Superior temporal gyrus (tissue), 1 donor: ENCODE measurements around the gene FAXC.
A peak's percentile ranks its signal among the peaks of the same experiment; 100 is the strongest.

Experiments
- DNase-seq: peaks from one replicate; pipeline ENCODE4 v3.0.0-alpha.2; 2016; ENCODE audit errors: extremely low spot score

Gene FAXC

GRCh38 chr6:99349171-99350141 lies at the start of gene FAXC:
TSS of gene FAXC (minus strand) at chr6:99349674. CDS start at chr6:99349372, 302 bp downstream.
- peak; percentile 30 for DNase-seq

- DNase-seq = no peak
Measured at GRCh38 chr6:99397287-99397686, 47.8 kb upstream of the FAXC start.

GRCh38 chr6:99393698-99394531 lies 44.4 kb upstream of the FAXC start, which contains the start of gene COQ3:
TSS of gene COQ3 (minus strand) at chr6:99394195. CDS start at chr6:99394179, 16 bp downstream.
- peak; percentile 74 for DNase-seq

DNA sequence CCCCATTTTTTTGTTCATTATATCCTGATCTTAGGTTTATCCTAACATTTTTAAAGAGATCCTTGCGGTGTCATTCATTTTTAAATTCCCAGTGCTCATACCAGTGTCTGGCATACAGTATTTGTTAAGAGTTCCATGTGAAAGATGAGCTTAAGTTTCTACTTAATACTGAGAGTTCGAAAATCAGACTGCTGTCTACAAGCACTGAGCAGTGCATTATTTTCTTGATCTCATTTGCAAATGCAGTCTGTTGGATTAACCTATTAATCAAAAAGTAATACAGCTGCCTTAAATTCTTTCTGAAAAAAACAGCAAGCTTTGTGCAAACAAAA lies 43.9 kb upstream of the FAXC start:
- DNase-seq = peak; percentile 72

- no peak for DNase-seq
Measured at GRCh38 chr6:99390896-99391295, 41.4 kb upstream of the FAXC start.

DNA sequence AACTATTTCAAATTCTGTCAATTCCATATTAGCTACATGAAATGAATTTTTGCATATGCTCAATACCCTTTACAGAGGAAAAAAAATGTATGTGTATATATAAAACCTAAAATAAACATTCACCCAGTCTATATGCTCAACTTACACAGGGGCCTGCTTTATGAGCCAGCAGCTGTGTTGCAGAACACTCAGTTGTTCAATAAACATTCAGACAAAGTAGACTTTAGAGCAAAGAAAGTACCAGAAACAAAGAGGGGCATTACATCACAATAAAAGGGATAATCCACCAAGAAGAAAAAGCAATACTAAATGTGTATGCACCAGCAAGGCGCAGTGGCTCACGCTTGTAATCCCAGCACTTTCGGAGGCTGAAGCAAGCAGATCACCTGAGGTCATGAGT lies 35.0 kb upstream of the FAXC start:
- no peak for DNase-seq

DNA sequence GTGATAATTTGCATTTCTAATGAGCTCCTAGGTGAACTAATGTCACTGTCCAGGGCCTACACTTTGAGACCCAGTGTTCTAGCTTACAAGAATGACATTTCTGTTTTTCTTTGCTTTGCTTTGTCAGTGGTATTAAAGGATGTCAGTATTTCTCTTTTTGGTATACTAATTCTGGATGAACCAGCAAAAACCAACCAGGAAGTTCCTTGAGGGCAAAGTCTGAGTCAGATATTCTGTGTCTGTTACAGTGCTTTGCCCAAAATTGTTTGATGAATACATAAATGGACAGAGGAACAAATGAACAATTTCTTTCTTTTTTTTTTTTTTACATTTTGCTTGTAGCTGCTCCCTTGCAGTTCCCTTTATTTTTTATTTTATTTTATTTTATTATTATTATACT lies 29.2 kb upstream of the FAXC start:
- no peak for DNase-seq

DNA sequence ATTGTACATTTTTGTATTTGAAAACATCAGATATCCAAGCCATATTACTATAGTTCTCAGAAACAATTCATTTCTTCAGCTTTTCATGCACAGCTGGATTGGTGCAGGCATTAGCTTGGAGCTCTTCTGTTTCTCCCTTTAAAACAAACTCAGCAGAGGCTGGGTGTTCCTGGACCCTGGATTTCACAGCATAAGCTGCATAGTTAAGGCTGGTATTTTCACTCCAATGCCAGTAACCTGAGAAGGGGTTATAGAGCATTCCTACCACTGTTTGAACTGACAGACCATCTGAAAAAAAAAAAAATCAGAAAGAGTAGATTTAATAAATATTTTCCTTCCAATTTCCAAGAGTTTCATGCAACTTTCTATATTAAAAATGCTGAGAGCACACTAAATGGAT lies 20.1 kb upstream of the FAXC start:
- no peak for DNase-seq

GRCh38 chr6:99366852-99367251 lies 17.4 kb upstream of the FAXC start:
- DNase-seq = no peak

- no peak for DNase-seq
Measured at GRCh38 chr6:99364026-99364425, 14.6 kb upstream of the FAXC start.

DNA sequence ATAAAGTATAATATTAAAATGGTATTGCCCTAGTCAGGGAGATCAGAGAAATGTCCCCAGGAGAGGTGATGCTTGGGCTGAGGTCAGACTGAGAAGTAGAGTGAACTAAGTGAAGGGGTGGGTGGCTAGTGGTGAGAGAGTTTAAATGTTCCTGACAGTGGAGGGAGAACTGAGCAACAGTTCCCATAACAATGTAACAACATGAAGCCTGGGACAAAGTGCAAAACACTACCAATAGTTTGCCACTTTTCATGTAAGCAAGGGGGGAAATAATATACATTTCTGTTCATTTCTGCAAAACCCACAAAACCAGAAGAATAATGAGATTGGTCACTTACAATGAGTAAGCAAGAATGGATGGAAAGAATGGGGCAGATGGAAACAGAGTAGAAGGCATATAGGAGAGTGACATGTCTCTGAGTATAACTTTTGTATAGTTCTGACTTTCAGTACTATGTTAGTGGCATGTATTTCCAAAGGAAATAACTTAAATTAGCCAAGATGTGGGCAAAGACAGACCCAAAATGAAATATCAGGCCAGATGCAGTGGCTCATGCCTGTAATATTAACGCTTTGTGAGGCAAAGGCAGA lies 13.3 kb upstream of the FAXC start:
- DNase-seq = no peak

- no peak for DNase-seq
Measured at GRCh38 chr6:99359800-99360199, 10.3 kb upstream of the FAXC start.

- DNase-seq = no peak
Measured at GRCh38 chr6:99356641-99357040, 7.2 kb upstream of the FAXC start.

- no peak for DNase-seq
Measured at GRCh38 chr6:99354983-99355382, 5.5 kb upstream of the FAXC start.

- DNase-seq = no peak
Measured at GRCh38 chr6:99353126-99353525, 3.7 kb upstream of the FAXC start.

DNA sequence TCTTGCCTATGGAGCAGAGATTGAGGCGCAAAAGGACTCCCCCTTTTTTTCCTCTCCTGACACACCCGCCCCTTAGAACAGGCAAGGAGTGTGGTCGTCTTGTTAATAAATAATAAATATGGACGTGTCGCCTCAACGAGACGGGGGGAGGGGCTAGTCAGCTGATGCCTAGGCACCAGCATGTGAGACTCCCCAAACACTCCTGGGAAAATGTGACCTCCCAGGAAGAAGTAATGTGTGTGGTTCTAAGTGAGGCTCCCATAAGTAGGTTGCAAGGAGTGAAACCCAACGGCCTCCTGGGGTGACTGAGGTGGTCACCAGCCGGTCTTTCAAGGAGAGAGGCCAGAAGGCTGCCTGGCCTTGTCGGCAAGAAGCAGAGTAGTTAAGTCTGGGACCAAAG lies 1.1 kb upstream of the FAXC start:
- DNase-seq = no peak

GRCh38 chr6:99348288-99349170 lies 945 bp downstream of the FAXC start:
- DNase-seq = peak; percentile 52

- DNase-seq = peak; percentile 38
Measured at GRCh38 chr6:99347804-99348203, 1.7 kb downstream of the FAXC start.

DNA sequence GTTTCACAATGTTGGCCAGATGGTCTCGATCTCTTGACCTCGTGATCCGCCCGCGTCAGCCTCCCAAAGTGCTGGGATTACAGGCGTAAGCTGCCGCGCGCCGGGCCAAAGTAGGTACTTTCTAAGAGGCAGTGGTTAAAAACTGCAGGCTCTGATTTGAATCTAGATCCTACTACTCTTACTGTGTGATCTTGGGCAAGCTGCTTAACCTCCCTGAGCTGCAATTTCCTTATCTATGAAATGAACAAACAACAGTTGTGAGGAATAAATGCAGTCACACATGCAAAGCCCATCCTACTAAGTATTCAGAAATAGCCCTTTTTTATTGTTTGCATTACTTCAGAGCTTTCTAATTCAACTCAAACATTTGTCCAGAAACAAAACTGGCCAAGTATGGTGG lies 2.9 kb downstream of the FAXC start:
- DNase-seq = no peak

DNA sequence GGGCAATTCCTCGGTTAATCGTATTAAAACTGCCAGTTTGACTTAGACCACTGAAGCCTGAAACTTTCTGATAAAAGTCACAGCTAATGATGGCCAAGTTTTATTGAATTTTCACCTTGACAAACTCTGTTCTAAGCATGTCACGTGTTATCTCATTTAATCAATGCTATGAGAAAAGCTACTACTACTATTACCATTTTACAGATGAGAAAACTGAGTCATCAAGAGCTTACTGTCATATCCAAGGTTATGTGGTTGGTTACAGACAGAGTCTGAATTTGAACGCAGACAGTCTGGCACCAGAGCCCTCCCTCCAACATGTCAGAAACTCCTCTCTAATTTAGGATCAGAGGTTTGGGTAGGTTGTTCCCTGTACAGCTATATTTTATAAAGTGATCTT lies 4.3 kb downstream of the FAXC start:
- no peak for DNase-seq

DNA sequence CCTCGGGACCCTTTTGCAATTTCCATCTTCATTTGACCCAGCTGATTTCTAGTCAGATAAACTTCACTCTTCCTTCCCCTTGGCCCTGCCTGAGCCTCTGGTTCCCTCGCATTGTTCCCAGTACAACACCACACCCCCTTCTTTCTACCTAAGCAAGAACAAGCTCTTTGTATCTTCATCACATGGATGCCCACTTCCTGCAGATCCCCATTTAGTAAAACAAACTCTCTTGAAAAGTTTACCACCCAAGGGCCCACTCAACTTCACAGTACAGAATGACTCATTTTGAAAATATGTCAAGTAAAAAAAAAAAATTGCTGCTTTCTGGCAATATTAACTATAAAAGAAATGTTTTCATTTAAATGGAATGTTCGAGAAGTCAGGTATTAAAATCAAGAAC lies 5.2 kb downstream of the FAXC start:
- no peak for DNase-seq
